ENCODE data around the gene CRTAC1. TPM values are rescaled to one million over a fixed set of nuclear protein-coding genes. Genes with fewer than 3 reads are reported as not detected.
A peak's percentile ranks its signal among the peaks of the same experiment; 100 is the strongest.

The CRTAC1 gene
- total and polyA plus RNA-seq, 9 of the 15 experiments (the other 6 are each of a cell fraction or from before 2014, with no cell fraction given): not detected

DNA sequence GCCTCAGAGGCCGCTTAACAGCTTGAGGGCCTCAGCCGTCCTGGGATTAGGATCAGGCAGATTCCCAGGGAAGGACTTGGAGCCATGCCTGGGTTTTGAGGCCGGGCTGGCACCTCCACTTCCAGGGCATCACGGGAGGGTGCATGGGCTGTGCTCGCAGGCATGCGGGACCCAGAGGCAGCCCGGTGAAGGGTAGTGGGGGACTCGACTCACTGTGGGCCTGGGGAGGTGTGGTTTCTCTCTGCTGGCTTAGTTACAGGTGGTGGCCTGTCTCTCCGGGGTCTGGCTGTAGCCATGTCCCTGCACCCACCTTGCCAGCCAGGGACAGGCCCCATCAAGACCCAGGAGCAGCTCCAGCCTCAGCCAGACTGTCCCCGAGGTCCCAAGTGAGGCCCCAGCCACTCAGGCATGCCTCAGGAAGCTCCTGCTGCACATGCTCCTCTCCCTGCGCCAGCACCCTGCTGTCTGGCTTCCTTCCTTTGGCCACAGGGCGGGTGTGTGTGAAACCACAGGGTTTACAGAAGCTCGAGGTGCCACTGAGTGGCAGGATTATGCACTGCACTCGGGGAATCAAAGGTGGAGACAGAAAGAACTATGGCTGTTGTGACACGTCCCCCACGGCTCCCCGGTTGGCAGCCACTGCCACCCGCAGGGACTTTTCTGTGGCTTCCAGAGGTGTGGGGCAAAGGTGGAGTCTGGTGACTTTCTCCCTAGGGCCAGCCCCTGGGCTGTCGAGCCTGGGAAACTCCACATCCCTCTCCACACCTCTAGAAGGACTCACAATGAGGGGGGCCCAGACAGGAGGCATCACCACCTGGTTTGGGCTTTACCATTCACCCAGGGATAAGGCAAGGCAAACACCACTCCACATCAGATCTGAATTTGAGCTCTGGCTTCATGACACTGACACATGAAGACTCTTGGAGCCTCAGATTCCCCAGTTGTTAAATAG is 161.1 kb downstream of the CRTAC1 start (continued):
- TF ChIP-seq CUX1 (CRISPR knock-in tag; IDR thresholded peaks at IDR 0.05) (no peak), EGR1 (conservative IDR thresholded peaks at IDR 0.05) (no peak), GABPA (tag; conservative IDR thresholded peaks at IDR 0.05; ENCODE audit: low read depth) (0 out of 2 replicates have a peak, but pooled peaks have one; percentile 21), BRF1 (IDR thresholded peaks at IDR 0.05; ENCODE audit: borderline replicate concordance, extremely low read depth, insufficient read length) (no peak), FOXM1 (IDR thresholded peaks at IDR 0.05; ENCODE audit: low read depth) (no peak), FOXM1 (CRISPR knock-in tag; IDR thresholded peaks at IDR 0.05; ENCODE audit: low read depth) (no peak), MAFF (IDR thresholded peaks at IDR 0.05; ENCODE audit: low read length) (no peak), SMAD1 (IDR thresholded peaks at IDR 0.05; ENCODE audit: low read depth, low read length, partially characterized antibody) (no peak), ZEB2 (IDR thresholded peaks at IDR 0.05) (no peak), HNRNPK (IDR thresholded peaks at IDR 0.05; ENCODE audit: low read depth, low read length, poor library complexity, severe bottlenecking) (no peak), KLF13 (tag; IDR thresholded peaks at IDR 0.05; ENCODE audit: borderline replicate concordance, low read depth) (no peak), ZNF133 (CRISPR knock-in tag; IDR thresholded peaks at IDR 0.05) (no peak), TRIM28 (IDR thresholded peaks at IDR 0.05) (no peak), E2F4 (CRISPR knock-in tag; IDR thresholded peaks at IDR 0.05; ENCODE audit: low read depth) (no peak), PPARD (CRISPR knock-in tag; IDR thresholded peaks at IDR 0.05) (no peak), ZNF589 (CRISPR knock-in tag; IDR thresholded peaks at IDR 0.05; ENCODE audit: low read depth) (no peak), MNT (conservative IDR thresholded peaks at IDR 0.05) (0 out of 4 replicates have a peak, but pooled peaks of 1 of the 2 experiments have one; percentile 13)
- TF ChIP-seq, protein P1, sequence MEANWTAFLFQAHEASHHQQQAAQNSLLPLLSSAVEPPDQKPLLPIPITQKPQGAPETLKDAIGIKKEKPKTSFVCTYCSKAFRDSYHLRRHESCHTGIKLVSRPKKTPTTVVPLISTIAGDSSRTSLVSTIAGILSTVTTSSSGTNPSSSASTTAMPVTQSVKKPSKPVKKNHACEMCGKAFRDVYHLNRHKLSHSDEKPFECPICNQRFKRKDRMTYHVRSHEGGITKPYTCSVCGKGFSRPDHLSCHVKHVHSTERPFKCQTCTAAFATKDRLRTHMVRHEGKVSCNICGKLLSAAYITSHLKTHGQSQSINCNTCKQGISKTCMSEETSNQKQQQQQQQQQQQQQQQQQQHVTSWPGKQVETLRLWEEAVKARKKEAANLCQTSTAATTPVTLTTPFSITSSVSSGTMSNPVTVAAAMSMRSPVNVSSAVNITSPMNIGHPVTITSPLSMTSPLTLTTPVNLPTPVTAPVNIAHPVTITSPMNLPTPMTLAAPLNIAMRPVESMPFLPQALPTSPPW (CRISPR knock-in tag; IDR thresholded peaks at IDR 0.05): peak; percentile 39; the same call in 1 of the 2 replicates
